Immature natural killer cell (primary cell): ENCODE data around the gene PREPL. TPM values are rescaled to one million over a fixed set of nuclear protein-coding genes. Genes with fewer than 3 reads are reported as not detected.
"Not testable (repeated sequence)": the region's sequence is repeated elsewhere in the genome, so short reads cannot be mapped to it uniquely, and the experiment has no call there.

ENCODE experiments used
- DNase-seq, 3 donors: peaks; one replicate each; pipeline ENCODE4 v3.0.0; 2022; ENCODE audit warnings: mixed read lengths in 1 of 3
- H3K27ac Mint-ChIP-seq, 6 donors: one replicate each; pipeline ENCODE4 v1.8.0; 2020; ENCODE audit warnings: mixed read lengths in 6 of 6, mild to moderate bottlenecking in 5 of 6, inconsistent platforms in 4 of 6, moderate library complexity in 3 of 6
- H3K27me3 Mint-ChIP-seq, 3 donors: one replicate each; pipeline ENCODE4 v1.8.0; 2020 to 2021; ENCODE audit warnings: low read depth in 3 of 3, mild to moderate bottlenecking in 3 of 3, mixed read lengths in 3 of 3, moderate library complexity in 3 of 3, inconsistent platforms in 1 of 3
- H3K36me3 Mint-ChIP-seq, 3 donors: one replicate each; pipeline ENCODE4 v1.8.0; 2020; ENCODE audit warnings: mixed read lengths in 3 of 3, inconsistent platforms in 2 of 3, mild to moderate bottlenecking in 2 of 3
- H3K4me1 Mint-ChIP-seq, 2 donors: one replicate each; pipeline ENCODE4 v1.8.0; 2020; ENCODE audit warnings: inconsistent platforms in 2 of 2, mild to moderate bottlenecking in 2 of 2, mixed read lengths in 2 of 2, moderate library complexity in 1 of 2
- H3K4me3 Mint-ChIP-seq, 5 donors: one replicate each; pipeline ENCODE4 v1.8.0; 2020; ENCODE audit warnings: mild to moderate bottlenecking in 5 of 5, mixed read lengths in 5 of 5, inconsistent platforms in 3 of 5, moderate library complexity in 3 of 5
- H3K9me3 Mint-ChIP-seq, 6 donors: one replicate each; pipeline ENCODE4 v1.8.0; 2020; ENCODE audit warnings: mild to moderate bottlenecking in 6 of 6, mixed read lengths in 6 of 6, inconsistent platforms in 4 of 6, moderate library complexity in 3 of 6
- polyA plus RNA-seq, 3 donors: library from polyadenylated mRNA; unstranded; fragments of 300-500 nt; fragmentation: Illumina TruSeq; gene quantifications; one replicate each; pipeline ENCODE4 v1.2.3, GENCODE V29; 2021

The PREPL gene
- polyA plus RNA-seq: 10 to 100 TPM; 14.5 to 17.5 (median 14.9) TPM

GRCh38 chr2:44361330-44362206 lies at the start of gene PREPL, which contains the start of gene CAMKMT:
Gene PREPL, minus strand, starts transcription at chr2:44361494. Its CDS starts 15,152 bp downstream, at chr2:44346342.
Gene CAMKMT, plus strand, starts transcription at chr2:44361947.
- Mint-ChIP-seq H3K27ac (peak within 1 kb of the TSS; percentile 98 to 100 (median 100)), H3K4me3 (peak within 1 kb of the TSS; percentile 94 to 100 (median 100)), H3K9me3 (no peaks in the 10 kb centered on the region), H3K27me3 (peaks cover 13 to 19% (median 14%) of the 10 kb centered on the region in 3 donors), H3K36me3 (no peaks in the 10 kb centered on the region), H3K4me1 (peaks cover 35 to 64% of the 10 kb centered on the region in 2 donors)
- peak; percentile 98 to 99 (median 99) for DNase-seq

GRCh38 chr2:44398243-44398897 lies 37.1 kb upstream of the PREPL start:
- Mint-ChIP-seq H3K4me1 (no peaks in the 10 kb centered on the region), H3K9me3 (no peaks in the 10 kb centered on the region), H3K36me3 (peaks cover 0 to 6% (median 2%) of the 10 kb centered on the region in 3 donors), H3K27ac (no peak overlapping the region), H3K27me3 (peaks cover 0 to 2% (median 0%) of the 10 kb centered on the region in 3 donors), H3K4me3 (no peak overlapping the region)
- no peak for DNase-seq

DNA sequence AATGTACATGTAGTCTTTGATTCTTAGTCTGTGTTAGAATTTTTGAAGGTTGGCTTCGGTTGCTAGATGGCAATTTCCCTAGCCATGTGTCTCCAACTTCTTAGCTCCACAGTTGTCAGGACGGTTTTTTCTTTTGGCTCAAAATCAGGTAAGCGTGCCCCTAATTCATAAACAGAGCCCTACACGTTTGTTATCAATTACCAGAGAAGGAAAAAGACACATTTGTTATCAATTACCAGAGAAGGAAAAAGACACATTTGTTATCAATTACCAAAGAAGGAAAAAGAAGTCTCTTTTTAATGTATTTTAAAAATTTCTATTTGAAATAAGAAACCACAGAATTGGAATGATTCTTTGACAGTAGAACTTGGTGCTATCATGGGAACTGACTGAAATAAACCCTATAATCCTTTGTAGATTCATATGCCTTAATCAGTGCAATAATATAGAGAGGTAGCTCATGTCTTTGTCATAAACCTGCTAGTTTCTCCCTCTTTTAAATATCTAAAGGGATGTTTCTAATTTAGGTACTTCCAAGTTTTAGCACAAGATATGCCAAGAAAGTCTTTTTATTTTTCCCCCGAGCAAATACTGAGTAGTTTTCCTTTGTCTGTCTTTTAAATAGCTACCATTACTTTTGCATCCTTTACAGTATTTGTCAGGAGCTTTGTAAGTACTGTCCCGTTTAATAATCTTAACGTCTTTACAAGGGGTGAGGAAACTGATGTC lies 36.3 kb upstream of the PREPL start:
- Mint-ChIP-seq H3K36me3 (peaks cover 0 to 4% (median 2%) of the 10 kb centered on the region in 3 donors), H3K27ac (no peak overlapping the region), H3K27me3 (peaks cover 0 to 2% (median 0%) of the 10 kb centered on the region in 3 donors), H3K4me1 (no peaks in the 10 kb centered on the region), H3K4me3 (no peak overlapping the region), H3K9me3 (no peaks in the 10 kb centered on the region)
- no peak for DNase-seq

- H3K36me3 Mint-ChIP-seq: peaks cover 0 to 6% (median 0%) of the 10 kb centered on the region in 3 donors
- H3K4me3 Mint-ChIP-seq: no peak overlapping the region
- H3K27ac Mint-ChIP-seq: no peak overlapping the region
These were observed 31.1 kb upstream of the PREPL start for GRCh38 chr2:44392338-44392943.

DNA sequence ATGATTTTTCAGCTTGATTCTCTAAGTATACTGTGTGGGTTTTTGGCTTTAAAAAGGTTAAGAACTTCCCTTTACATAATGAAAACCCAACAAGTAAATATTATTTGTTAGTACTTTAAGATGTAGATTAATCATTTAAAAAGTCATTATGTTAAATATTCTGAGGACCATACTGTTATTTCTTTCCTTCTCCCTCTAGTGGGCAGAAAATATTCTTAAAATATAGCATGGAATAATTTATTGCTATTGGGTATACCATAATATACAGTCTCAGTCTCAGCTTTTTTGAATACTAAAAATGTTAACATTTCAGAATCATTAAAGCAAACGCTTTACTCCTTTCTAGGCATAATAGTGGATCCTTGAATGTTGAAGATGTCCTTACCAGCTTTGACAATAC lies 28.6 kb upstream of the PREPL start:
- peaks cover 0 to 8% (median 4%) of the 10 kb centered on the region in 3 donors for H3K36me3 Mint-ChIP-seq
- H3K4me3 Mint-ChIP-seq: no peak overlapping the region
- DNase-seq: no peak
- H3K4me1 Mint-ChIP-seq: peaks cover 0 to 1% of the 10 kb centered on the region in 2 donors
- no peaks in the 10 kb centered on the region for H3K9me3 Mint-ChIP-seq
- H3K27ac Mint-ChIP-seq: no peak overlapping the region
- H3K27me3 Mint-ChIP-seq: no peaks in the 10 kb centered on the region

More at GRCh38 chr2:44392338-44392943, 31.1 kb upstream of the PREPL start:
- no peaks in the 10 kb centered on the region for H3K9me3 Mint-ChIP-seq
- no peaks in the 10 kb centered on the region for H3K27me3 Mint-ChIP-seq
- no peaks in the 10 kb centered on the region for H3K4me1 Mint-ChIP-seq
- peak in 2 of 3 donors; percentile 3 to 5 for DNase-seq

- H3K4me1 Mint-ChIP-seq: peaks cover 0 to 1% of the 10 kb centered on the region in 2 donors
- no peak overlapping the region for H3K4me3 Mint-ChIP-seq
- no peaks in the 10 kb centered on the region for H3K27me3 Mint-ChIP-seq
These were observed 27.6 kb upstream of the PREPL start for GRCh38 chr2:44388877-44389276.

GRCh38 chr2:44385226-44385625 lies 23.9 kb upstream of the PREPL start:
- not testable (repeated sequence) for H3K4me3 Mint-ChIP-seq, H3K27ac Mint-ChIP-seq, H3K27me3 Mint-ChIP-seq, H3K4me1 Mint-ChIP-seq, H3K9me3 Mint-ChIP-seq, DNase-seq
- H3K36me3 Mint-ChIP-seq: peaks cover 0 to 20% (median 15%) of the 10 kb centered on the region in 3 donors

More at GRCh38 chr2:44388877-44389276, 27.6 kb upstream of the PREPL start:
- no peaks in the 10 kb centered on the region for H3K9me3 Mint-ChIP-seq
- no peak overlapping the region for H3K27ac Mint-ChIP-seq
- no peak for DNase-seq
- peaks cover 0 to 14% (median 12%) of the 10 kb centered on the region in 3 donors for H3K36me3 Mint-ChIP-seq

- no peak for DNase-seq
- Mint-ChIP-seq H3K36me3 (peaks cover 9 to 13% (median 12%) of the 10 kb centered on the region in 3 donors), H3K27me3 (peaks cover 0 to 3% (median 0%) of the 10 kb centered on the region in 3 donors), H3K4me3 (no peak overlapping the region), H3K4me1 (no peaks in the 10 kb centered on the region), H3K9me3 (no peaks in the 10 kb centered on the region), H3K27ac (no peak overlapping the region)
These were observed 16.2 kb upstream of the PREPL start for GRCh38 chr2:44377486-44377885.

DNA sequence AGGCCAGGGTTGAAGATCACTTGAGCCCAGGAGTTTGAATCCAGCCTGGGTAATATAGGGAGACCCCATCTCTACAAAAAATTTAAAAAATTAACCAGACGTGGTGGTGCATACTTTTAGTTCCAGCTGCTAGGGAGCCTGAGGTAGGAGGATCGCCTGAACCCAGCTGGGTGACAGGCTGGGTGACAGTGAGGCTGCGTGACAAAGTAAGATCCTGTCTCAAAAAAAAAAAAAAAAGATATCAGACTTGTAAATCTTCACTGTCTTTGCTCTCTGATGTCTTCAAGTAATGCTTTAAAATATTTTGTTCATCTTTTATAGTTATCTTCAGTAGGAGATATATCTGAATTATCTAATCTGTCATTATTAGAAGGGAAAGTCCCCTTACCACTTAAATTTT lies 11.0 kb upstream of the PREPL start:
- no peak overlapping the region for H3K27ac Mint-ChIP-seq
- peaks cover 0 to 3% (median 0%) of the 10 kb centered on the region in 3 donors for H3K27me3 Mint-ChIP-seq
- H3K4me1 Mint-ChIP-seq: peaks cover 0 to 9% of the 10 kb centered on the region in 2 donors
- H3K9me3 Mint-ChIP-seq: no peaks in the 10 kb centered on the region
- peaks cover 4 to 12% (median 7%) of the 10 kb centered on the region in 3 donors for H3K36me3 Mint-ChIP-seq
- H3K4me3 Mint-ChIP-seq: no peak overlapping the region
- DNase-seq: no peak

DNA sequence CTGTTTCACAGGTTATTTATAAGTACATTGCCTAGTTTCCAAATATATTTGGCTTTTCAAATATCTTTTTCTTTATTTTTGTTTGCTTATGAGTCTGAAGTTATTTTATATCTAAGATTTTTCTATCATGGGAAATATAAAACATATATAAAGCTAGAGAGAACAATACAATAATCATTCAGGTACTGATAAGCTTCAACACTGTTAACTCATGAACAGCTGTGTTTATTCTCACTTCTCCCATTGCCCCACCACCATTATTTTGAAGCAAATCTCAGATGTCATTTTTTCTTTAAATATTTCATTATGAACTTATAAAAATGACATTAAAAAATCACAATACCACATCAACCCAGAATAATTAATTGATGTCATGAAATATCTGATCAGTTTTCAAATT lies 10.2 kb upstream of the PREPL start:
- Mint-ChIP-seq H3K4me3 (no peak overlapping the region), H3K27me3 (peaks cover 0 to 3% (median 0%) of the 10 kb centered on the region in 3 donors), H3K4me1 (peaks cover 0 to 9% of the 10 kb centered on the region in 2 donors), H3K27ac (no peak overlapping the region), H3K36me3 (peaks cover 4 to 12% (median 7%) of the 10 kb centered on the region in 3 donors), H3K9me3 (no peaks in the 10 kb centered on the region)
- DNase-seq: no peak

DNA sequence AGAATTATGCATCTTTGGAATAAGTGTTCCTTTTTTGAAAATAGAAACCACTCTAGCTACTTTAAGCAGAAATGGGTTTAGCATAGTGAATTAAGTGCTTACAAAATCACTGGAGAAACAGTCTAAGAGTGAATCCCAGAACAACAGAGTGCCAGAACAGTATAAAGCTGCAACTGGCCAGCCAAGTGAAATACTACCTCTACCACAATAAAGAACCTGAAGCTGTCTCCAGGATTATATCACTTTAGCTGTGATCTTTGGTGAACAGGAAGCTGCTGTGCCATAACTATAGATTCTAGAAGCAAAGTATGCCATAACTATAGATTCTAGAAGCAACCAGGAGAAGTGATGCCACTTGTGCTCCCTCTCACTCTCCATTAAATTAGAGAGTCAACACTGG lies 8.1 kb upstream of the PREPL start:
- Mint-ChIP-seq H3K27ac (no peak overlapping the region), H3K27me3 (peaks cover 0 to 3% (median 3%) of the 10 kb centered on the region in 3 donors), H3K4me1 (peaks cover 0 to 18% of the 10 kb centered on the region in 2 donors), H3K9me3 (no peaks in the 10 kb centered on the region), H3K4me3 (no peak overlapping the region), H3K36me3 (peaks cover 4 to 12% (median 7%) of the 10 kb centered on the region in 3 donors)
- DNase-seq: no peak

- peaks cover 9 to 30% of the 10 kb centered on the region in 2 donors for H3K4me1 Mint-ChIP-seq
- no peaks in the 10 kb centered on the region for H3K36me3 Mint-ChIP-seq
- no peak for DNase-seq
- no peak overlapping the region for H3K4me3 Mint-ChIP-seq
- no peak overlapping the region for H3K27ac Mint-ChIP-seq
- H3K27me3 Mint-ChIP-seq: peaks cover under 1 to 3% (median under 1%) of the 10 kb centered on the region in 3 donors
- no peaks in the 10 kb centered on the region for H3K9me3 Mint-ChIP-seq
These were observed 6.3 kb upstream of the PREPL start for GRCh38 chr2:44367591-44367990.

- no peaks in the 10 kb centered on the region for H3K36me3 Mint-ChIP-seq
- no peak for DNase-seq
- H3K9me3 Mint-ChIP-seq: no peaks in the 10 kb centered on the region
- no peak overlapping the region for H3K27ac Mint-ChIP-seq
- no peak overlapping the region for H3K4me3 Mint-ChIP-seq
- H3K27me3 Mint-ChIP-seq: peaks cover 13 to 19% (median 14%) of the 10 kb centered on the region in 3 donors
- peaks cover 26 to 50% of the 10 kb centered on the region in 2 donors for H3K4me1 Mint-ChIP-seq
These were observed 3.3 kb upstream of the PREPL start for GRCh38 chr2:44364604-44365003.
